ENCODE results near the gene ARHGAP22.

DNA sequence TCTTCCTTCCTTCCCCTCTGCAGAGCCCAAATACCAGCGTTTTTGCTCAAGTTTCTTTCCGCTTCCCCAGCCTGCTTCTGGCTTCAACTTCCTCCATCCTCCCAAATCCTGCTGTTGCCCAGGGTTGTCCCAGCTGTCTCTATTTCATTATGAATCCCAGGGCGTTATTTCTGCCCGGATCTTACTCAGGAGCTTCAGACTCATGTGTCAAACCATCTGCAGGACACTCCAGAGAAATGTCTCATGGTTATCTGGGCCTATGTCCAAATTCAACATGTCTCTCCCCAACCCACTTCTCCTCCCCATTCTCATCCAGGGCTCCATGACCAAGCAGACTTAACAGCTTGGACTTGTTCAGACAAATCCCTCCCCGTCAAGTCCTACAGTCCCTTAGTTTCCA is 15.6 kb downstream of the ARHGAP22 start:
- TF ChIP-seq RCOR1 (IDR thresholded peaks at IDR 0.05; ENCODE audit: low read length) (no peak), EP300 (IDR thresholded peaks at IDR 0.05; ENCODE audit: borderline replicate concordance in 1 of 2, low read depth in 1 of 2, low read length in 1 of 2) (no peak), NFIC (IDR thresholded peaks at IDR 0.05; ENCODE audit: borderline replicate concordance) (peak; percentile 22; the same call in 1 of the 2 replicates), RFX5 (IDR thresholded peaks at IDR 0.05; ENCODE audit: low read length) (no peak), FOXM1 (IDR thresholded peaks at IDR 0.05; ENCODE audit: low read depth) (no peak)
- TF ChIP-seq, protein P1, sequence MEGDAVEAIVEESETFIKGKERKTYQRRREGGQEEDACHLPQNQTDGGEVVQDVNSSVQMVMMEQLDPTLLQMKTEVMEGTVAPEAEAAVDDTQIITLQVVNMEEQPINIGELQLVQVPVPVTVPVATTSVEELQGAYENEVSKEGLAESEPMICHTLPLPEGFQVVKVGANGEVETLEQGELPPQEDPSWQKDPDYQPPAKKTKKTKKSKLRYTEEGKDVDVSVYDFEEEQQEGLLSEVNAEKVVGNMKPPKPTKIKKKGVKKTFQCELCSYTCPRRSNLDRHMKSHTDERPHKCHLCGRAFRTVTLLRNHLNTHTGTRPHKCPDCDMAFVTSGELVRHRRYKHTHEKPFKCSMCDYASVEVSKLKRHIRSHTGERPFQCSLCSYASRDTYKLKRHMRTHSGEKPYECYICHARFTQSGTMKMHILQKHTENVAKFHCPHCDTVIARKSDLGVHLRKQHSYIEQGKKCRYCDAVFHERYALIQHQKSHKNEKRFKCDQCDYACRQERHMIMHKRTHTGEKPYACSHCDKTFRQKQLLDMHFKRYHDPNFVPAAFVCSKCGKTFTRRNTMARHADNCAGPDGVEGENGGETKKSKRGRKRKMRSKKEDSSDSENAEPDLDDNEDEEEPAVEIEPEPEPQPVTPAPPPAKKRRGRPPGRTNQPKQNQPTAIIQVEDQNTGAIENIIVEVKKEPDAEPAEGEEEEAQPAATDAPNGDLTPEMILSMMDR (IDR thresholded peaks at IDR 0.05), result no peak
